GM18511 (cell line): ENCODE measurements around the gene USP36.

Experiments
- ATAC-seq: cut with Tn5 transposase; IDR thresholded peaks from one replicate; pipeline ENCODE4 v1.9.1; 2021; ENCODE audit warnings: mild to moderate bottlenecking, moderate library complexity; ENCODE audit not compliant: unreplicated experiment

The USP36 gene

DNA sequence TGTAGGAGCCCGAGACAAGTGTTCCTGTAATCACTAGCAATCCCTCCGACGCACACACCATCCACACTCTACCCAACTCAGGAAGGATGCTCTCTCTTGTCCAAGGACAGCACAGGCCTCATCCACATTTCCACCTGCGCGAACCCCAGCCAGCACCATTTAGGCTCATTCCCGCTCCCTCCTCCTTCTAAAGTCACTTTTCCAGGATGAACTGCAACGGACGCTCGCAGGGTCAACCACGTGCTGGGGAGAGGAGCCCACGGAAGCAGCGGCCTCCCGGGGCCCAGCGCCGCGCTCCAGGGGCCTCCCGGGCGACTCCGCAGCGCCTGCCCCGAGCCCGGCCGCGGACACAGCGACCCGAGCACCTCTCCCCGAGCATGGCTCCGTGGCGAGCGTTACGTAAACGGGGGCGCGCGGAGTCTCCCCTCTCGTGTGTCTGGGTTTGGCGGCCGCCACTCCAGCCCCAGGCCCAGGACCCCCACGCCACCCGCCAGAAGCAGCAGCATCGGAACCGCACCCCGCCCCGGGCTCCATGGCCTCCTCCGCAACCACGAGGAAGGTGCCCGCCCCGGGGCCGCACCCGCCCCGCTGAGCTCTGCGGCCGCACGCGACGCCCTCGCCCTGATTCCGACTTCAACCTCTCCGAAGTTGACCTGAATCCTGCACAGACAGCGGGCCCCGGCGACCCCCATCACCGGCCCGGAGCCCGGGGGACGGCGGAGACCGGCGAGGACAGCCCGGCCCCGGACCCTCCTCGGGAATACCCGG lies 668 bp downstream of the USP36 start:
- ATAC-seq, result peak; percentile 21

GRCh38 chr17:78839235-78839761 lies 1.3 kb downstream of the USP36 start:
- no peak for ATAC-seq

- ATAC-seq, result no peak
These were observed 2.0 kb downstream of the USP36 start for GRCh38 chr17:78838574-78839005.

GRCh38 chr17:78836420-78837021 lies 4.1 kb downstream of the USP36 start:
- no peak for ATAC-seq

DNA sequence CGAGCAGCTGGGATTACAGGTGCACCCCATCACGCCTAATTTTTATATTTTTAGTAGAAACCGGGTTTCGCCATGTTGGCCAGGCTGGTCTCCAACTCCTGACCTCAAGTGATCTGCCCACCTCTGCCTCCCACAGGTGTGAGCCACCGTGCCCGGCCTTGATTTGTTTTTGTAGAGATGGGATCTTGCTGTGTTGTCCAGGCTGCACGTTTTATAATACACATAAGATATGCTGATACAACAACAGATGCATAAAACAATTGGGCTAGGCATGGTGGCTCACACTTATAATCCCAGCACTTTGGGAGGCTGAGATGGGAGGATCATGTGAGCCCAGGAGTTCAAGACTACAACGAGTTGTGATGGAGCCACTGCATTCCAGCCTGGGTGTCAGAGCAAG lies 6.0 kb downstream of the USP36 start:
- no peak for ATAC-seq

DNA sequence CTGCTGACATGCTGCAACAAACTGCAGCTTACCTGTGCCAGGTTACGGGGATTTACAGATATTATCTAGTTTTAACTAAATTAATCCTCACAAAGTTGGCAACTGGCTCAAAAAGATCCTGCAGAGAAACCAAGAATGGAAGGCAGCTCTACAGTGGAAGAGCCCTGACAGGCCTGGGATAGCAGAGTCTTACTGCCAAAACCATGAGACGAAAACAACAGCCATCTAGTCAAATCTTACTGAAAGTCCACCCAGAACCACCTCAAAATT lies 8.1 kb downstream of the USP36 start:
- no peak for ATAC-seq

DNA sequence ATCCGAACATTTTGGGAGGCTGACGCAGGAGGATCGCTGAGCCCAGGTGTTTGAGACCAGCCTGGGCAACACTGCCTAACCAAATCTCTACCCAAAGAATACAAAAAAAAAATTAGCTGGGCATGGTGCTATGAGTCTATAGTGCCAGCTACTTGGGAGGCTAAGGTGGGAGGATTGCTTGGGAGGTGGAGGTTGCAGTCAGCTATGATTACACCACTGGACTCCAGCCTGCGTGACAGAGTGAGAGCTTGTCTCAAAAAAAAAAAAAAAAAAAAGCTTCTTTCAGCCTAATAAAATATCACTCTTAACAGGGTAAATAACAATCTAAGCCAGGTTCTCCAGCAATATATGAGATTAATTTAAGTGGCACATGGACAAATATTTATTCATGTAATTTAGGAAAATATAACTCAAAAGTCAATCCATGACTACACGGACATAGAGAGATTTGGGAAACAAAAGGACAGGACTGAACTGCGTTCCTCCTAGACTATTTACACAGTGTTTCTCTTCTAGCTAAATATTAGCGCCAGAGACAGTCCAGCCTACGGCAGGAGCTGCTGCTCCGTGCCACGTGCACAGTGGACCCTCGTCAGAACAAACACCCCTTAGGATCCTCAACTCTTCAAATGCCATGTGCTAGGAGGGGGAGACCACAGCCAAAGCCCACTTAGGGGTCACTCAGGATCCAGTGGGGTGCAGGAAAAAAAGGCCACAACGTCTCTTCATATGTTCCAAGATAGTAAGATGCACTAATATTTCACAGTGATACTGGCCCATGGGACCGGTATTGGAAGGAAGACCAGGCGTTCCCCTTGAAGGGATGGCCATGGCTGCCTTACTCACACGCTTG lies 8.7 kb downstream of the USP36 start:
- no peak for ATAC-seq

GRCh38 chr17:78829477-78829876 lies 11.1 kb downstream of the USP36 start:
- ATAC-seq, result no peak

GRCh38 chr17:78828470-78829185 lies 12.0 kb downstream of the USP36 start:
- ATAC-seq, result no peak

GRCh38 chr17:78826836-78827509 lies 13.6 kb downstream of the USP36 start:
- ATAC-seq, result no peak

DNA sequence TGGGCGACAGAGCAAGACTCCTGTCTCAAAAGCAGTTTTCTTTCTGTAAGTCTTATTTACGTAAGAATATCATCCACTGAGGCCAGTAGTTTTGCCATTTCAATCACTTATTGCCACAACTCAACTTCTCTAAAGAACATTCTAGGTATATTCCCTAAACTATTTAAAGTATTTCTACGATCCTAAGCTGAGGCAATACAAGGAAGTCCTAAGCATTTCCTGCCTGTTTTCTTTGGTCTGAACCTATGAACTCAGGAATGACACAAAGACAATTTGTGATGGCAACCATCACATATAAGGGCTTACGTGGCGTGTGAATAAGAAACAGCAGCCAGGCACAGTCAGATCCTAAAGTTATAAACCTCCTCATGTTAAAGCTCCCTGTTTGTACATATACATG lies 14.2 kb downstream of the USP36 start:
- ATAC-seq, result no peak

- no peak for ATAC-seq
These were observed 14.9 kb downstream of the USP36 start for GRCh38 chr17:78825696-78826095.

GRCh38 chr17:78824240-78824639 lies 16.4 kb downstream of the USP36 start:
- no peak for ATAC-seq

DNA sequence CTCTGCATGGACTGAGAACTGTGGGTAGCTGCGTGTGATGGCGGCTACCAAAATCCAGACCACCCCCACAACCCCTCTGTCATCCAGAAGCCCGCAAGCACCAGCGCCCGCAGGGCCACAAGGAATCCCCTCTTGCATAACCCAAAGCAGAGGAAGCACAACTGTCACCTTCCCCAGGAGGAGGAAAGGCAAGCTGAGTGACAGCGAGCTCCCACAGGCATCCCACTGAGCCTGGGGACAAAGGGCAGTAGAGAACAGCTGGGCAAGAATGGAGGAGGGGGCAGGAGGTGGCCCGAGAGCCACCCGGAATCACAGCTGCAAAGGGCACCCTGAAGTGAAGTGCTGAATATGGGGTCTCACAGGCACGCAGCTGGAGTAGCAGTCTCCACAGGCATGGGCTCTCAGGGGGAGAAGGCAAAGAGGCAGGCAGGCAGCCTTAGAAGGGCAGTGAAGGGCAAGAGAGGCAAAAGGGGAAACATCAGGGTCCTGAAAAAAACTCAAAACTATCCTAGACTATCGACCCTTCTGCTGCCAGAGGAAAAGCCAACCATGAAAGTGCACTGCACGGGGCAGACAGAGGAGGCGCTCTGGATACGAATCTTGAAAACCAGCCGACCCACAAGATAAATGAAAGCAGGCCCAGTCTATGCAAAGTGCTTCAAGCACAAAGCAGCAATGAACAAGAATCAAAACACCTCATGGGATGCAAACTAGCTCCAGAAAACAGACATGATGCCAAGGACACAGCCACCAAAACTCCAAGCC lies 17.1 kb downstream of the USP36 start:
- ATAC-seq, result no peak

DNA sequence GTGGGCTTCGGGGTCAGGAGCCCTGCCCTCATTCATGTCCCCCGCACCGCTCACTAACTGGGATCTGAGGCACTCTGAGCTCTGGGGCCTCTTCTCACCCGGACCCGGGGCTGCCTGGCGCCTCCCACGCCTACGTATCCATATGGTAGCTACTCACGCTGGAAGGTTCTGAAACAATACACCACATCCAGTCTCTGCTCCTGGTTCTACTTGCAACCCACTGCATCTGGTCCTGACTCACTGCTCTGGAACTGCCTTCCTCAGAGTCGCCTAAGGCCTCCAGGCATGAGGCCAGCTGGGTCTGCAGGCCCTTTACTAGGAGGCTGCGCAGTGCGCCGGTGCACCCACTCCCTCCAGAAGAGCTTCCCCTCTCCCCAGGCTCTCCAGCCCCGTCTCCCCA lies 18.1 kb downstream of the USP36 start:
- no peak for ATAC-seq

DNA sequence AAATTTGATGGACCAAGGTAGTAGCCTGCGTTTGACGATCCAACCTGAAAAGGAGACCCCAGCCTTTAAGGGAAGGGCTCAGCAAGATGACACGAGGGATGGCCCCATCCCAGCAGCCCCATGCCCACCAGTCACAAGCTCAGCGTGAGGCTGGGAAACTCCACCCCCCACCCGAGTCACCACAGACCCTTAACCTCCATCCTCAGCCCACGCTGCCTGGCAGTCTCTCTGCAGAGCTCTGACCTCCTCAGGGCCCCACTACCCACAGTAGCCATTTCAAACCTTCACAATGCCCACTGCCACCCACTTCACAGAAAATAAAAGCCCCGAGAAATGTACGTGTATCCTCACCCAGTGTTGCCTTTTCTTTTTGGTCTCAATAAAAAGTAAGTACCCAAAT lies 18.7 kb downstream of the USP36 start:
- ATAC-seq, result no peak

- no peak for ATAC-seq
These were observed 19.8 kb downstream of the USP36 start for GRCh38 chr17:78820841-78821240.

DNA sequence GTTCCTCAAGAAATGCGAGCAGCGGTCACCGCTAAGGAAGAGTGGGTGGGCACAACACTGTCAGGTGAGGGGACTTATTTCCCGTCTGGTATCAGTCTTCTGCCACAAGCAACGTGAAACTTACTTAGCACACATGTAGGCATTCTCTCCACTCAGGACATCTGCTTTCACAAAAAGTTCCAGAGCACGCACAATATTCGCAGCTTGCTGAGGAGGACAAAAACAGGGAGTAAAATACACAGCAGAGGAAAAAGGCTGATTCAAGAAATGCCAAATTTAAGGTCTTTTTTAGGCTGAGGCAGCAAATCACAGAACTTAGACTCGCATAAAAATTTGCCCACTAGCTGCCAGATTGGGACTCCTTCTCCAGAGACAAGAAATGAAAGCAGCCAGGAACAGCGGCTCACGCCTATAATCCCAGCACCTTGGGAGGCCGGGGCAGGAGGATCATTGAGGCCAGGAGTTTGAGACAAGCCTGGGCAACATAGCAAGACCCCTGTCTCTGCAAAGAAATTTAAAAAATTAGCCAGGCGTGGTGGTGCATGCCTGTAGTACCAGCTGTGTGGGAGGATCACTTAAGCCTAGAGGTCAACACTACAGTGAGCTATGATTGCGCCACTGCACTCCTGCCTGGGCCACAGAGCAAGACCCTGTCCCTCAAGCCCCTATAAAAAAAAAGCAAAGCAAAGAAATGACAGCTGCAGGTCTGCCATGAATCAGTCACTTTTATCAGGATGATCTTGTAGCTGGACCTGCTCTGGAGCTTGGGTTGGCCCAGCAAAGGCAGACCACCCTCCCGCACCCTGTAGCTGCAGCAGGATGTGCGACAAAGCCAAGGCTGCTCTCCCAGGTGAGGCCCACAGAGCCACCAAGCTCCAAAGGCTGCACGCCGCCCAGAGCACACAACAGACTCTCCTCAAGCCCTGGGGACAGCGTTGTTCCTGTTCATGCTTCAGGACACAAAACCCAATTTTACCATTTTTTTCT lies 20.5 kb downstream of the USP36 start:
- ATAC-seq, result no peak

DNA sequence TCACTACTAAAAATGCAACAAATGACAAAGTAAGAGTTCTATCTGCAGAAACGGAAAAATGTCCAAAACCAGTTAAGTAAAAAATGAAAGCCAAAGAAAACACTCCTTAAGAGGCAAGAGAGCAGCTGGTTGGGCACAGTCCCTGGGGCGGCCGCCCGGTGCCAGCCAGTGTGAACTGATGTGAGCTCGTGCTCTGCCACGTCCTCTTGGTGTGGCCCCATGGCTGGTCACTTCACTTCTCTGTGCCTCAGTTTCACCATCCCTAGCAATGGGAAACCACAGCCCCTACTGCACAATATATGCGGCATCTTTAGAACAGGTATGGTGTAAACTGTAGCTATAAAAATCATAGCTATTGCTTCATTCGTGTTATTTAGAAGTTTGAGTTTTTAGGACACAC lies 21.2 kb downstream of the USP36 start:
- ATAC-seq, result no peak
